PC-9 (cell line): ENCODE measurements around the gene ABHD18. TPM values are rescaled to one million over a fixed set of nuclear protein-coding genes. Genes with fewer than 3 reads are reported as not detected.
A peak's percentile ranks its signal among the peaks of the same experiment; 100 is the strongest.
"Not testable (repeated sequence)": the region's sequence is repeated elsewhere in the genome, so short reads cannot be mapped to it uniquely, and the experiment has no call there.

ENCODE experiments used
- BruUV-seq: library from RNA; stranded (reverse); fragments of 400-500 nt; replicated peaks from 2 replicates; lab custom pipeline; 2021; lab: Mats Ljungman, UMichigan
- CTCF ChIA-PET: fragments of 300-600 bp; sonication (Branson Sonifier 250); formaldehyde crosslinking; loops from one replicate; lab custom pipeline; 2022; ENCODE audit warnings: antibody characterized with exemption; lab: Charles Lee
- POLR2A ChIA-PET: fragments of 300-600 bp; sonication (Branson Sonifier 250); formaldehyde crosslinking; loops from one replicate; lab custom pipeline; 2022; ENCODE audit warnings: antibody characterized with exemption; ENCODE audit not compliant: unreplicated experiment; lab: Charles Lee
- DNase-seq, 2 experiments: peaks; one replicate each; pipeline versions ENCODE4 v3.0.0 to v3.0.0-alpha.2; 2015 to 2022; ENCODE audit warnings: mixed read lengths in 1 of 2
- H2AFZ ChIP-seq: fragments of 200-600 bp; sonication (generic); 2 replicates; pipeline ENCODE4 v1.8.1; 2017; ENCODE audit warnings: antibody characterized with exemption
- H3F3A ChIP-seq: fragments of 200-600 bp; sonication (generic); 2 replicates; pipeline ENCODE4 v1.8.1; 2017; ENCODE audit warnings: antibody characterized with exemption, mild to moderate bottlenecking, low read depth; ENCODE audit not compliant: insufficient read depth
- H3K27ac ChIP-seq: fragments of 200-600 bp; sonication (generic); 2 replicates; pipeline ENCODE4 v1.6.1; 2016; ENCODE audit warnings: mixed run types
- H3K27me3 ChIP-seq: fragments of 200-600 bp; sonication (generic); 2 replicates; pipeline ENCODE4 v1.6.1; 2016; ENCODE audit warnings: low read depth, mixed run types; ENCODE audit not compliant: insufficient read depth
- H3K36me3 ChIP-seq: fragments of 200-600 bp; sonication (generic); 2 replicates; pipeline ENCODE4 v1.6.1; 2016; ENCODE audit warnings: low read depth, mixed run types
- H3K4me1 ChIP-seq: fragments of 200-600 bp; sonication (generic); replicated peaks from 2 replicates; pipeline ENCODE4 v1.6.1; 2016; ENCODE audit warnings: mixed run types; ENCODE audit not compliant: insufficient read depth
- H3K4me2 ChIP-seq: fragments of 200-600 bp; sonication (generic); 2 replicates; pipeline ENCODE4 v1.6.1; 2017; ENCODE audit warnings: mixed run types
- H3K4me3 ChIP-seq: fragments of 200-600 bp; sonication (generic); 2 replicates; pipeline ENCODE4 v1.6.1; 2016; ENCODE audit warnings: mixed run types
- H3K79me2 ChIP-seq: fragments of 200-600 bp; sonication (generic); 2 replicates; pipeline ENCODE4 v1.6.1; 2017; ENCODE audit warnings: low read depth, mixed run types
- H3K9me2 ChIP-seq: fragments of 200-600 bp; sonication (generic); 2 replicates; pipeline ENCODE4 v1.8.1; 2017; ENCODE audit warnings: mild to moderate bottlenecking; ENCODE audit not compliant: insufficient read depth
- H3K9me3 ChIP-seq: fragments of 200-600 bp; sonication (generic); 2 replicates; pipeline ENCODE4 v1.8.1; 2016; ENCODE audit warnings: low read depth; ENCODE audit not compliant: insufficient read depth
- H4K20me1 ChIP-seq: fragments of 200-600 bp; sonication (generic); 2 replicates; pipeline ENCODE4 v1.8.1; 2017; ENCODE audit not compliant: insufficient read depth
- EZH2 ChIP-seq: fragments of 200-600 bp; sonication (generic); IDR thresholded peaks from 2 replicates; pipeline ENCODE4 v1.8.0; 2017; ENCODE audit warnings: antibody characterized with exemption, low read depth
- intact Hi-C: fragments of 100-400 bp; cut with micrococcal nuclease; formaldehyde crosslinking; loops from one replicate; pipeline ENCODE4 v1.10.0; 2022; ENCODE audit not compliant: unreplicated experiment
- total RNA-seq: library from RNA; stranded (reverse); gene quantifications from 2 replicates; pipeline ENCODE4 v1.2.3, GENCODE V29; 2021
- TF ChIP-seq, protein P1 (sequence below): fragments of 200-600 bp; sonication (generic); conservative IDR thresholded peaks from 2 replicates; pipeline ENCODE4 v1.6.1; 2017; ENCODE audit warnings: mixed run types, antibody characterized with exemption, mild to moderate bottlenecking, moderate library complexity

The ABHD18 gene
- total RNA-seq, 1 experiment from 2014 or later, result 12.4 TPM

DNA sequence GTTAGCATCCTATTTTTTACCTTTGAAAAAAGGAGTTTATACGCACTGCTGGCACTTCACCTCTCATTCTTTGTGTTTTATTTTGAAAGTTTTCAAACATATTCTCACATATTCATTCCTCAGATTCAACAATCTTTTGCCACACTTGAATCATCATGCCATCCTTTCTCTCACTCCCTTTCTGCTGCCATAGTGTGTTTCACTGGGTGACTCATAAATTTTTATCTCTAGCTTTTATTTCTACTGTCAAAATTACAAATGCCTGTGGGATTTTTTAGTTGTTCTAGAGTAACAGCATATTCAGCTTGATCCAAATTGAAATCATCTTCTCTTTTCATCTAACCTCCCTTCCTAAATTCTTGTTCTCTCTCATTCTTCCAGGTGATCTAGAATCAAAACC lies 28.2 kb upstream of the ABHD18 start:
- H3F3A ChIP-seq, result no peaks in the 10 kb centered on the region
- H3K79me2 ChIP-seq, result no peaks in the 10 kb centered on the region
- H3K4me2 ChIP-seq, result no peak overlapping the region
- H3K9me2 ChIP-seq, result no peaks in the 10 kb centered on the region
- no peaks in the 10 kb centered on the region for H3K36me3 ChIP-seq
- DNase-seq, result no peak
- H3K9me3 ChIP-seq, result no peaks in the 10 kb centered on the region
- ChIA-PET POLR2A (interaction anchor here (0.6 to 1.0 kb wide), 2 partner anchors 29 to 347 kb away, joined by 8 to 19 read pairs; partner anchors contain the start of genes ABHD18 and MFSD8), CTCF (no interaction called here)
- no peak overlapping the region for H3K4me3 ChIP-seq
- H3K27ac ChIP-seq, result no peak overlapping the region
- no peak overlapping the region for H2AFZ ChIP-seq
- intact Hi-C loops, result no loop called here
- H3K4me1 ChIP-seq, result no peaks in the 10 kb centered on the region
- H4K20me1 ChIP-seq, result no peaks in the 10 kb centered on the region
- no TSS peak for BruUV-seq
- no peaks in the 10 kb centered on the region for H3K27me3 ChIP-seq
- TF ChIP-seq, protein P1, sequence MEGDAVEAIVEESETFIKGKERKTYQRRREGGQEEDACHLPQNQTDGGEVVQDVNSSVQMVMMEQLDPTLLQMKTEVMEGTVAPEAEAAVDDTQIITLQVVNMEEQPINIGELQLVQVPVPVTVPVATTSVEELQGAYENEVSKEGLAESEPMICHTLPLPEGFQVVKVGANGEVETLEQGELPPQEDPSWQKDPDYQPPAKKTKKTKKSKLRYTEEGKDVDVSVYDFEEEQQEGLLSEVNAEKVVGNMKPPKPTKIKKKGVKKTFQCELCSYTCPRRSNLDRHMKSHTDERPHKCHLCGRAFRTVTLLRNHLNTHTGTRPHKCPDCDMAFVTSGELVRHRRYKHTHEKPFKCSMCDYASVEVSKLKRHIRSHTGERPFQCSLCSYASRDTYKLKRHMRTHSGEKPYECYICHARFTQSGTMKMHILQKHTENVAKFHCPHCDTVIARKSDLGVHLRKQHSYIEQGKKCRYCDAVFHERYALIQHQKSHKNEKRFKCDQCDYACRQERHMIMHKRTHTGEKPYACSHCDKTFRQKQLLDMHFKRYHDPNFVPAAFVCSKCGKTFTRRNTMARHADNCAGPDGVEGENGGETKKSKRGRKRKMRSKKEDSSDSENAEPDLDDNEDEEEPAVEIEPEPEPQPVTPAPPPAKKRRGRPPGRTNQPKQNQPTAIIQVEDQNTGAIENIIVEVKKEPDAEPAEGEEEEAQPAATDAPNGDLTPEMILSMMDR, result no peak

DNA sequence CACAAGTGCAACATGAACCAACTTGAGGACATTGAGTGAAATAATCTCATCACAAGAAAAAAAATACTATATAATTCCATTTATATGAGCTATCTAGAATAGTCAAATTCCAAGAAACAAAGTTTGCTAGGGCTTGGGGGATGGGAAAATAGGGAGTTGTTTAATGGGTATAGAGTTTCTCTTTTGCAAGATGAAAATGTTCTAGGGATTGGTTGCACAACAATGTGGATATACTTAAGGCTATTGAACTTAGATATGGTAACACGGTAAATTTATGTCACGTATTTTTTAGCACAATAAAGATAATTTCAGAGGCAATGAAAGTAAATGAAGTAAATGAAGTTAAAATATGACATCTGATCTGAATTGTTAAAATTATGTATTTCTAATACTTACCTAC lies 8.1 kb upstream of the ABHD18 start:
- no TSS peak for BruUV-seq
- CTCF ChIA-PET, result interaction anchor here (0.6 kb wide), 1 partner anchor 138 kb away, joined by 11 read pairs; no protein-coding TSS in a partner anchor
- H3K79me2 ChIP-seq, result peaks cover 13% of the 10 kb centered on the region
- H3K27ac ChIP-seq, result no peak overlapping the region
- no peaks in the 10 kb centered on the region for H3K9me2 ChIP-seq
- H3K4me1 ChIP-seq, result no peaks in the 10 kb centered on the region
- no peak overlapping the region for H2AFZ ChIP-seq
- POLR2A ChIA-PET, result no interaction called here
- DNase-seq, result no peak
- no peaks in the 10 kb centered on the region for H3K27me3 ChIP-seq
- H3K4me2 ChIP-seq, result no peak overlapping the region
- H3K4me3 ChIP-seq, result no peak overlapping the region
- H3K36me3 ChIP-seq, result no peaks in the 10 kb centered on the region
- no peaks in the 10 kb centered on the region; the same call in 1 of the 2 replicates for H4K20me1 ChIP-seq
- no peaks in the 10 kb centered on the region for H3K9me3 ChIP-seq
- H3F3A ChIP-seq, result no peaks in the 10 kb centered on the region
- intact Hi-C loops, result no loop called here
- TF ChIP-seq EZH2, result no peak
- TF ChIP-seq, protein P1, result no peak

DNA sequence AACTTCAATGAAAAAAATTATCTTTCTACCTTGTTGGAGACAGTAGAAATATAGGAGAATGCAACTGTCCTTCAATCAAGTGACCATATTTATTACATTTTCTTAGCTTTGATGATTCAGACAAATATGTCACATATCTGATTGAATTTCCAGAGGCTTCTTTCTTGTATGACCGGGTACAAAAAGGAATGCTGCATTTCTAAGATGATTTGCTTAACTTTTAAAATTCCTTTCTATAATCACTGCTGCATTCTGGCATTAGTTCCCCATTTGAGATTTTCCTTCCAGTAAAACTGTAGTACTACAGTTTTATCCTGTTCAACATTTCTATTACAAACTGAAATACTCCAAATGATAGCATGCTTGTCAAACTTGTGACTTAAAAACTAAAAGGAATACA lies 5.4 kb upstream of the ABHD18 start:
- no peak overlapping the region for H3K4me3 ChIP-seq
- no peak overlapping the region for H2AFZ ChIP-seq
- intact Hi-C loops, result no loop called here
- POLR2A ChIA-PET, result no interaction called here
- H3K9me3 ChIP-seq, result no peaks in the 10 kb centered on the region
- H3K79me2 ChIP-seq, result peaks cover 34% of the 10 kb centered on the region
- no peaks in the 10 kb centered on the region for H3K4me1 ChIP-seq
- no peak for DNase-seq
- no peaks in the 10 kb centered on the region; the same call in 1 of the 2 replicates for H4K20me1 ChIP-seq
- no peak overlapping the region for H3K27ac ChIP-seq
- CTCF ChIA-PET, result no interaction called here
- no peaks in the 10 kb centered on the region for H3K9me2 ChIP-seq
- H3K27me3 ChIP-seq, result no peaks in the 10 kb centered on the region
- no TSS peak for BruUV-seq
- no peaks in the 10 kb centered on the region for H3K36me3 ChIP-seq
- TF ChIP-seq EZH2, result no peak
- TF ChIP-seq, protein P1, result no peak
- H3F3A ChIP-seq, result no peaks in the 10 kb centered on the region
- H3K4me2 ChIP-seq, result no peak overlapping the region

DNA sequence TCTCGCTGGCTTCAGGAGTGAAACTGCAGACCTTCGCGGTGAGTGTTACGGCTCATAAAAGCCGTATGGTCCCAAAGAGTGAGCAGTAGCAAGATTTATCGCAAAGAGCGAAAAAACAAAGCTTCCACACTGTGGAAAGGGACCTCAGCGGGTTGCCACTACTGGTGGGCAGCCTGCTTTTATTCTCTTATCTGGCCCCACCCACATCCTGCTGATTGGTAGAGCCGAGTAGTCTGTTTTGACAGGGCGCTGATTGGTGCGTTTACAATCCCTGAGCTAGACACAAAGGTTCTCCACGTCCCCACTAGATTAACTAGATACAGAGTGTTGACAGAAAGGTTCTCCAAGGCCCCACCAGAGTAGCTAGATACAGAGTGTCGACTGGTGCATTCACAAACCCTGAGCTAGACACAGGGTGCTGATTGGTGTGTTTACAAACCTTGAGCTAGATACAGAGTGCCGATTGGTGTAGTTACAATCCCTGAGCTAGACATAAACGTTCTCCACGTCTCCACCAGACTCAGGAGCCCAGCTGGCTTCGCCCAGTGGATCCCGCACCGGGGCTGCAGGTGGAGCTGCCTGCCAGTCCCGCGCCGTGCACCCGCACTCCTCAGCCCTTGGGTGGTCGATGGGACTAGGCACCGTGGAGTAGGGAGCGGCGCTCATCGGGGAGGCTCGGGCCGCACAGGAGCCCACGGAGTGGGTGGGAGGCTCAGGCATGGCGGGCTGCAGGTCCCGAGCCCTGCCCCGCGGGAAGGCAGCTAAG lies 1.4 kb upstream of the ABHD18 start:
- H3K27me3 ChIP-seq, H3K4me1 ChIP-seq, H3K9me2 ChIP-seq, BruUV-seq, DNase-seq, H3K9me3 ChIP-seq, H4K20me1 ChIP-seq, H3K27ac ChIP-seq, H3K36me3 ChIP-seq, H3F3A ChIP-seq: not testable (repeated sequence)
- CTCF ChIA-PET, result interaction anchor here (0.6 kb wide), 1 partner anchor 243 kb away, joined by 3 read pairs; no protein-coding TSS in a partner anchor
- intact Hi-C loops, result loop anchor here (2.0 kb wide), 2 partner anchors 83 to 97 kb away; partner anchors contain the start of genes LARP1B and PLK4
- POLR2A ChIA-PET, result interaction anchor here (0.6 to 0.7 kb wide), 2 partner anchors 83 to 95 kb away, joined by 4 to 5 read pairs; partner anchors contain the start of gene PLK4
- Histone ChIP-seq H2AFZ (peak overlapping the region; percentile 96; the same call in 1 of the 2 replicates), H3K4me3 (peak overlapping the region; percentile 77), H3K79me2 (peaks cover 46% of the 10 kb centered on the region), H3K4me2 (peak overlapping the region; percentile 68)
